GM12878 (cell line): ENCODE results near the gene WBP1L.

Experiments
- BRCA1 ChIP-seq: IDR thresholded peaks from 2 replicates; pipeline ENCODE4 v1.6.1; 2011; ENCODE audit warnings: low read depth, low read length, improper control_type of control experiment
- CTCF ChIP-seq, 3 experiments: IDR thresholded peaks in 2 of 3; conservative IDR thresholded peaks in 1 of 3; 2 replicates each; pipeline ENCODE4 v1.5.1; 2011; ENCODE audit warnings: low read depth in 3 of 3, low read length in 3 of 3, mild to moderate bottlenecking in 3 of 3, control low read depth in 2 of 3, moderate library complexity in 2 of 3, inconsistent platforms in 1 of 3, mixed read lengths in 1 of 3; ENCODE audit not compliant: control insufficient read depth in 2 of 3, insufficient read depth in 1 of 3; ENCODE audit errors: extremely low read depth in 1 of 3
- MXI1 ChIP-seq: fragments of 150-350 bp; IDR thresholded peaks from 2 replicates; pipeline ENCODE4 v1.6.1; 2011; ENCODE audit warnings: low read depth, mild to moderate bottlenecking, inconsistent platforms, low read length, improper control_type of control experiment
- POLR2AphosphoS2 ChIP-seq: IDR thresholded peaks from 2 replicates; pipeline ENCODE4 v1.6.1; 2011; ENCODE audit warnings: low read depth, mild to moderate bottlenecking, low read length, improper control_type of control experiment, moderate library complexity
- POLR2AphosphoS5 ChIP-seq: IDR thresholded peaks from 2 replicates; pipeline ENCODE4 v1.6.1; 2011; ENCODE audit warnings: mild to moderate bottlenecking, low read length, inconsistent platforms
- SREBF2 ChIP-seq: IDR thresholded peaks from 2 replicates; pipeline ENCODE4 v1.6.1; 2012; ENCODE audit warnings: mild to moderate bottlenecking, low read length
- SRF ChIP-seq, 2 experiments: IDR thresholded peaks; 2 replicates each; pipeline ENCODE4 v1.6.1; 2011; ENCODE audit warnings: low read depth in 2 of 2, low read length in 2 of 2, mild to moderate bottlenecking in 1 of 2, moderate library complexity in 1 of 2
- TAF1 ChIP-seq: IDR thresholded peaks from 2 replicates; pipeline ENCODE4 v1.6.1; 2011; ENCODE audit warnings: mild to moderate bottlenecking, low read depth, low read length, borderline replicate concordance
- TCF12 ChIP-seq: IDR thresholded peaks from 2 replicates; pipeline ENCODE4 v1.6.1; 2011; ENCODE audit warnings: low read depth, mild to moderate bottlenecking, low read length
- ZBTB11 ChIP-seq: fragments of 450-650 bp; formaldehyde crosslinking; IDR thresholded peaks from 2 replicates; pipeline ENCODE4 v1.5.0; 2022; ENCODE audit warnings: mild to moderate bottlenecking, missing genetic modification characterization
- TF ChIP-seq, protein P1 (sequence below): fragments of 150-350 bp; IDR thresholded peaks from 2 replicates; pipeline ENCODE4 v1.6.1; 2016; ENCODE audit warnings: low read depth, low read length

GRCh38 chr10:102710609-102711008, 33.1 kb upstream of the WBP1L start:
- TF ChIP-seq BRCA1 (no peak), CTCF (IDR thresholded peaks at IDR 0.05 in 2 of 3, conservative IDR thresholded peaks at IDR 0.05 in 1 of 3; ENCODE audit: control insufficient read depth in 2 of 3, extremely low read depth in 1 of 3, insufficient read depth in 1 of 3, low read depth in 3 of 3, low read length in 3 of 3) (no peak), SRF (IDR thresholded peaks at IDR 0.05; ENCODE audit: low read depth in 2 of 2, low read length in 2 of 2) (no peak), SREBF2 (no peak), ZBTB11 (CRISPR knock-in tag) (no peak), TAF1 (no peak), POLR2AphosphoS2 (no peak), TCF12 (no peak), POLR2AphosphoS5 (no peak), MXI1 (no peak)
- TF ChIP-seq, protein P1, sequence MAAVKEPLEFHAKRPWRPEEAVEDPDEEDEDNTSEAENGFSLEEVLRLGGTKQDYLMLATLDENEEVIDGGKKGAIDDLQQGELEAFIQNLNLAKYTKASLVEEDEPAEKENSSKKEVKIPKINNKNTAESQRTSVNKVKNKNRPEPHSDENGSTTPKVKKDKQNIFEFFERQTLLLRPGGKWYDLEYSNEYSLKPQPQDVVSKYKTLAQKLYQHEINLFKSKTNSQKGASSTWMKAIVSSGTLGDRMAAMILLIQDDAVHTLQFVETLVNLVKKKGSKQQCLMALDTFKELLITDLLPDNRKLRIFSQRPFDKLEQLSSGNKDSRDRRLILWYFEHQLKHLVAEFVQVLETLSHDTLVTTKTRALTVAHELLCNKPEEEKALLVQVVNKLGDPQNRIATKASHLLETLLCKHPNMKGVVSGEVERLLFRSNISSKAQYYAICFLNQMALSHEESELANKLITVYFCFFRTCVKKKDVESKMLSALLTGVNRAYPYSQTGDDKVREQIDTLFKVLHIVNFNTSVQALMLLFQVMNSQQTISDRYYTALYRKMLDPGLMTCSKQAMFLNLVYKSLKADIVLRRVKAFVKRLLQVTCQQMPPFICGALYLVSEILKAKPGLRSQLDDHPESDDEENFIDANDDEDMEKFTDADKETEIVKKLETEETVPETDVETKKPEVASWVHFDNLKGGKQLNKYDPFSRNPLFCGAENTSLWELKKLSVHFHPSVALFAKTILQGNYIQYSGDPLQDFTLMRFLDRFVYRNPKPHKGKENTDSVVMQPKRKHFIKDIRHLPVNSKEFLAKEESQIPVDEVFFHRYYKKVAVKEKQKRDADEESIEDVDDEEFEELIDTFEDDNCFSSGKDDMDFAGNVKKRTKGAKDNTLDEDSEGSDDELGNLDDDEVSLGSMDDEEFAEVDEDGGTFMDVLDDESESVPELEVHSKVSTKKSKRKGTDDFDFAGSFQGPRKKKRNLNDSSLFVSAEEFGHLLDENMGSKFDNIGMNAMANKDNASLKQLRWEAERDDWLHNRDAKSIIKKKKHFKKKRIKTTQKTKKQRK = no peak
